Stimulated activated CD8-positive, alpha-beta memory T cell treated with anti-CD3 and anti-CD28 coated beads, Interleukin-4, amount 100 ng/mL, for 4 hours (primary cell): ENCODE results near the gene KRT80.

Source experiments
- DNase-seq, 2 donors: peaks; one replicate each; pipeline ENCODE4 v3.0.0-alpha.2; 2020; ENCODE audit warnings: low read depth in 2 of 2, low spot score in 1 of 2

KRT80 gene

GRCh38 chr12:52211716-52212585, 20.1 kb upstream of the KRT80 start:
- DNase-seq, result no peak

DNA sequence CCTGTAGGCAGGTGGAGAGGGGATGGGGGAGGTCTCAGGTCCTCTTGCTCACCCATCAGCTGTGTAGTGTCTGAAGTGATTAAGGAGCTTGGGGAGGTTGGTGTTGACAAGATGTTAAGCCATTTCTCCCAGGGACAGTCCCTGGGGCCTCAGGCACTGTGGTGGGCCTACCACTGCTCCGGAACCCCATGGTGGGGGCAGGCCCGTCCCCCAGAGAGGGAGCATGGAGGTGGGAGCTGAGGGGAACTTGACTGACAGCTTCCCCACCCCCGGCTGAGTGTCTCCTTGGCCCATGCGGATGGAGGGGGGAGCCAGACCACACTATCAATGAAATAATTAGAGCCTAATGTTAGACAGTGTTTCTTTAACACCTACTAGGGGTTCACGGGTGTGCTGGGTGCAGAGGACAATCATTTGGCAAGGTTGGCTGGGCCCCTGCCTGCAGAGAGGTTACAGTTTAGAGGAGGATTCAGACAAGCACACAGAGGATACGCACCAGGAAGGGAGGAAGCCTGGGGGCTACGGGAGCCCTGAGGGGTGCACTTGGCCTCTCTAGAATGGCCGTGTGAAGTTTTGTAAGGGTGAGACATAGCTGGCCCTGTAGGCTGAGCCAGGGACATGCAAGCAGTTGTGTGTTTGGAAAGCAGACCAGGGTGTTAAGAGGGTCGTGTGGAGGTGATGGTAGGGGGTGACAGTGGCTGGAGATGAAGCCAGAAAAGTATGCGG, 19.3 kb upstream of the KRT80 start:
- no peak for DNase-seq

- DNase-seq, result no peak
Observed at GRCh38 chr12:52210186-52210924, 18.5 kb upstream of the KRT80 start.

- DNase-seq, result no peak
Observed at GRCh38 chr12:52209321-52209720, 17.5 kb upstream of the KRT80 start.

DNA sequence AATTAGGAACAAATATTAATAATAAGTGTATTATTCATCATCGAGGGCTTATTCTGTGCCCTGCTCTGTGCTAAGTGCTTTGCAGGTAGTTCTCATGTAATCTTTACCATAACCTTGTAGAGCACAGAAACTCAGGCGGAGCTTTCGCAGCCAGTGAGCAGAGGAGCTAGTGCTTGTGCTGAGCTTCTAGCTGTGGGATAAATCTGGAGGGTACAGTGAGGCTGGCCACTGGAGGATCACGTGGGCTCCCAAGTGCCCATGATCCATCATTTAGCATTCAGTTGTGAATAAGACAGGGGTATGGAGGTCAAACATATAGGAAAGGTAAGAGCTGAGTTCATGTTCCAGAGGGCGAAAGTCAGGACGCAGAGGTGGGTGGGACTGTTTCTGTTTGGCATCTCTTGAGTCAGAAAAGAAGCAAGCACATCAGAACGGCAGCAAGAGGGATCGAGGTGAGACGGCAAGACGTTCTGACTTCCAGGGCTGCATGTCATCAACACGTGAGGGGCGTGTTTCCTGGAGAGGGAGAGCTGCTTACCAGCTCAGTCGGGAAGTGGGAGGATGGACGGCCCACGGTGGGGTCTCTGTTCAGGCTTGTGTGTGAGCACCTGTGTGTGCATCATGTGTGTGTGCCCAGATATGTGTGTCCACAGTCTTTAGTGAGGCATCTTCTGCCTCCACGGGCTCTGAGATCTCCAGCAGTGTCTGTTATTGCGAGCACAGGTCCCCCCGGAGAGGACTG, 16.8 kb upstream of the KRT80 start:
- DNase-seq, result no peak

- DNase-seq, result no peak
Observed at GRCh38 chr12:52207895-52208294, 16.1 kb upstream of the KRT80 start.

DNA sequence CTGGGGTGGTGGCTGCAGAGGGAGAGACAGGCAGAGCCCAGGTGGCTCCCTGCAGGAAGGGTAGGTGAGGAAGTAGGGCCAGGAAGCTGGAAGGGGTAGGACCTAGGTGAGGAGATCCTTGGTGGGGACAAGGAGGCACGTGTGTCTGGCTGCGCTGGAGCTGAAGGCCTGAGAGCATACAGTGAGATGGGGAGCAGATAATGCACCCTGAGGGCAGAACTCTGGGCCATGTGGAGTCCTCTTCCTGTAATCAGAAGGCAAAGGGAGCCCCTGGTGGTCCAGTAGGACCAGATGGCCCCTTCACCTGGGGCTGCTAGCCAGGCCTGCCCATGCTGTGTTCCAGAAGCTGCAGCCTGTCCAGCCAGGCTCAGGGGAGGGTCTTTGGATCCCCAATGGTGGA, 15.3 kb upstream of the KRT80 start:
- no peak for DNase-seq

DNA sequence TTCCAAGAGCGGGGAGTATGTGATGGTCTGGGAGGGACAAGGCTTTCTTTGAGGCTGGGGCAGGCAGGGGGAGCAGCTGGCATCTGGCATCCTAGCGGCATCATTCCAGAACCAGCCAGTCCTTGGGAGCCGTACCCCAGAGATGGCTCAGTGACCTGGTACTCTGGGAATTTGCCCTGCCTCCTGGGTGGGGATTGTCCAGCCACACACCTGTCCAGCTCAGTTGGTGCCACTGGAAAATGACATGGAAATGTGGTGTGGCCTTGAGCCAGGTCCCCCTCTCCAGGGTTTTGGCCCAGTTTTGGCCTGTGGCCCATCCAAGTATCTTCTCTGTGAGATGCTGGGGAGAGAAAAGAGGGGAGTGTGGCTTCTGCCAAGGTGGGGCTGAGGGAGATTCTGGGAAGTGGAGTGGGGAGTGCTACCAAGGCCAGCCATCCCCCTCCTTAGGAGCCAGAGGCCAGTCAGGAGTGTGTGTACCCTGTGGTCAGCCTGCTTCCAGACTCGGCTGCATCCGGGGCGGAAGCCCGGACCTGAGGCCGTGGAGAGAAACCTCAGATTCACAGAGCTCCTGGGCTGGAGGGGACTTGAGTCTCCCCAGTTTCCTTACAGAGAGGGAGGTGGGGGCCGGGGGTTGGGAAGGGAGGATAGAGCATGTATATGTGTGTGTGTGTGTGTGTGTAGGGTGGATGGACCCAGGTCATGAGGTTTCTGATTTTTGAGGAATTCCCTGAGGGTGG, 14.7 kb upstream of the KRT80 start:
- DNase-seq, result no peak

GRCh38 chr12:52205612-52206303, 13.9 kb upstream of the KRT80 start:
- DNase-seq, result no peak

GRCh38 chr12:52204931-52205505, 13.2 kb upstream of the KRT80 start:
- no peak for DNase-seq

DNA sequence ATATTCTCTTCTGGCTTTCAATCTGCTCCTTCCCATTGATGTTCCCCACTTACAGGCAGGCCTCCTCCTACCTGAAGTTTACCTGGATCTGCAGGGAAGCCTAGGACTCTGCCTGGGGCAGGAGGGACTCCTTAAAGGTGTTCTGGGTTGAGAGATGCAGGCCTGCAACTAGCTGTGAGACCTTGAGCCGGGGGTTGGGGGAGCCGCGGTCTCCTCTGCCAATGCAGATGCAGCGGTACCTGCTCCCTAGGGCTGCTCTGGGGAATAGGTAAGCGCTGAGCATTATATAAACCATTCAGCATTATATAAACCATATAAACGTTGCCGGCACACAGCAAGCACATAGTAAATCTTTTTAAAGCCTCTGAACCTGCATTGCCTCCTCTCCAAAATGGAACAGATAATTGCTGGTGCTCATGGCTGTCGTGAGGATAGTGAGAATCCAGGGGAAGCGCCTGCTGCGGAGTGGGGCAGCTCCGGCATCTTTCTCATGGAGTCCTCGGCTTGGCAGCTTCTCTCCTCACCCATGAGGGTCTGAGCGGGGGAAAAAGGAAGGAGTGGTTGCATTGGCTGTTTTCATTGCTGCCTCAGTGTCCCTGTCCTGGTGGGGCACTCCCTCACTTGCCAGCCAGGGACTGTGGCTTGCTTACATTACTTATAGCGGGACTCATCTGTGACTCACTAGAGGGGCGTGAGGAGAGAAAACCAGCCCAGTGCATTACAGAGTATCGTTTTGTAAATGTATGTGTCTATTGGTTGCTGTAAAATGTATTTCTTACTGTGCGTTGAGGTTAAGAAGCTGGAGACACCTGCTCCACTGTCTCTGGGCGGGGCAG, 12.5 kb upstream of the KRT80 start:
- DNase-seq, result no peak

- DNase-seq, result peak in 1 of 2 donors; percentile 7
Observed at GRCh38 chr12:52203079-52203921, 11.5 kb upstream of the KRT80 start.

- DNase-seq, result no peak
Observed at GRCh38 chr12:52202361-52203078, 10.7 kb upstream of the KRT80 start.

GRCh38 chr12:52201451-52201839, 9.6 kb upstream of the KRT80 start:
- no peak for DNase-seq

- DNase-seq, result no peak
Observed at GRCh38 chr12:52200781-52201450, 9.1 kb upstream of the KRT80 start.

DNA sequence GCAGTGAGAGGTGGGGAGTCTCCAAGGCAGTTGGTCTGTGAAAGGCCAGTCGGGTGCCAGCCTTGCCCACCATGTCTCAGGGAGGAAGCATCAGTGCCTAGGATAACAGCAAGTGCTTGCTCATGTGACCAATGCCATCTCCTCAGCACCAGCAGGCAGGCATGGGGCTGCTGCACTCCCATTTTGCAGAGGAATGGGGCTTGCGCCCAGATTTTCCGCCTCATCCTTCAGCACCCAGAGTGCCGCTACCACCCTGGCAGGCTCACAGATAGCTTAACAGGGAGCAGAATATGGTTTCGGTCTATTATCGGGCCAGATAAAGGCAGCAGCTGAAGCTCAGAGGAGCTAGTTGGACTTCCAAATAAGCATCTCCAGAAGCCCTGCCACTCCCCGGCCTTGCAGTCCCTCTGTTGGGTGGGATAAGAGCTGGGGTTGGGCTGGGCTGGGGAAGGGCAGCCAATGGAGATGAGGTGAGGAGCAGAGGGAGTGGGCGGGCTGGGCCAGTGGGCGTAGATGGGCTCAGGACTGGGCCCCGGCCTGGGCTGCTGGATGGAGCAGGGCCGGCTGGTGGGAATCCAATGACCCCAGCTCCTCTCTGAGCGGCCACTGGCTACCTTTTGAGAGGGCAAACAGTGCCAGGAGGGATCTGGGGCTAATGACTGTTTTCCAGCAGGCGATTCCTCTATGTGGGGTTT, 8.4 kb upstream of the KRT80 start:
- no peak for DNase-seq
